C4-2B (cell line): ENCODE results near the gene SLC6A12.

Experiments used
- H3K27ac ChIP-seq: fragments of 450-650 bp; 2 replicates; pipeline ENCODE4 v1.5.1; 2017
- ZFX ChIP-seq: fragments of 450-650 bp; IDR thresholded peaks from 2 replicates; pipeline ENCODE4 v1.6.1; 2017
- TF ChIP-seq, protein P1 (sequence below): fragments of 450-650 bp; conservative IDR thresholded peaks from 2 replicates; pipeline ENCODE4 v1.5.1; 2017; ENCODE audit warnings: mild to moderate bottlenecking

Gene SLC6A12

DNA sequence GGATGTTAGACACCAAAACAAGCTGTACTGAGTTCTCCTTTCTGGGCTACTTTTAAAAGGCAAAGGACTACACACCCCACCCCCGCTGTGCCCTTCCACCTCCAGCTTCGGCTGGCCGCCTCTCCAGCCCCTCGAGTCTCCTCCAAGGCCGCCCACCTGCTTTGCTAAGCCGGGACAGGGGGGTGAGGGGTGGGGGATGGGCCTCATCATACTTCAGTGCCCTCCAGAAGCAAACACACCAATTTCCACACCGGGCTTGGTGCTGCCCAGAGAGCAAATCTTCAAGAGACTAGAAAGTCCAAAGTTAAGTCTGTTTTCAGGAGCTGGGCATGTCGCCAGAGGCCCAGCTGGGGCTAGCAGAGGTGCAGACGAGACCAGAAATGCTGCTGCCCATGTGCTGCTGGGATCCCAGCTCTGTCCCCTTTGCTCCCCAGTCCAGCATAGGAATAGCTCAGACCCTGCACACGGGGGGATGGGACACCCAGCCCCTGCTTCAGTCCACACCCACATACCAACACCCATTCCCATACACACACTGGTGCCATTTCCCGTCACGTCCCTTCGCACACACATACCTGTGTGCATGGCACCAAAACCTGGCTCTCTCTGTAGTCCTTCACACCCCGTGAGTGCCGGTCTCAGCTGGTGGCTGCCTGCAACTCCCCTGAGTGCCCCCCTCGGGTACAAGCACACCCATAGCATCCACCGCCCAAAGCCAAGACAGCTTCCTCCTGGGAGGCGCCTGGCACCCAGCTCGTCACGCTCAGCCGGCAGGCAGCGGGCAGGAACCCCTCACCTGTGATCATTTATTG is 1.0 kb downstream of the SLC6A12 start:
- H3K27ac ChIP-seq: no peak overlapping the region
- TF ChIP-seq, protein P1, sequence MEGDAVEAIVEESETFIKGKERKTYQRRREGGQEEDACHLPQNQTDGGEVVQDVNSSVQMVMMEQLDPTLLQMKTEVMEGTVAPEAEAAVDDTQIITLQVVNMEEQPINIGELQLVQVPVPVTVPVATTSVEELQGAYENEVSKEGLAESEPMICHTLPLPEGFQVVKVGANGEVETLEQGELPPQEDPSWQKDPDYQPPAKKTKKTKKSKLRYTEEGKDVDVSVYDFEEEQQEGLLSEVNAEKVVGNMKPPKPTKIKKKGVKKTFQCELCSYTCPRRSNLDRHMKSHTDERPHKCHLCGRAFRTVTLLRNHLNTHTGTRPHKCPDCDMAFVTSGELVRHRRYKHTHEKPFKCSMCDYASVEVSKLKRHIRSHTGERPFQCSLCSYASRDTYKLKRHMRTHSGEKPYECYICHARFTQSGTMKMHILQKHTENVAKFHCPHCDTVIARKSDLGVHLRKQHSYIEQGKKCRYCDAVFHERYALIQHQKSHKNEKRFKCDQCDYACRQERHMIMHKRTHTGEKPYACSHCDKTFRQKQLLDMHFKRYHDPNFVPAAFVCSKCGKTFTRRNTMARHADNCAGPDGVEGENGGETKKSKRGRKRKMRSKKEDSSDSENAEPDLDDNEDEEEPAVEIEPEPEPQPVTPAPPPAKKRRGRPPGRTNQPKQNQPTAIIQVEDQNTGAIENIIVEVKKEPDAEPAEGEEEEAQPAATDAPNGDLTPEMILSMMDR: no peak
- no peak for TF ChIP-seq ZFX

GRCh38 chr12:212415-212714 is 1.6 kb downstream of the SLC6A12 start:
- no peak overlapping the region for H3K27ac ChIP-seq
- TF ChIP-seq, protein P1: no peak
- TF ChIP-seq ZFX: no peak

DNA sequence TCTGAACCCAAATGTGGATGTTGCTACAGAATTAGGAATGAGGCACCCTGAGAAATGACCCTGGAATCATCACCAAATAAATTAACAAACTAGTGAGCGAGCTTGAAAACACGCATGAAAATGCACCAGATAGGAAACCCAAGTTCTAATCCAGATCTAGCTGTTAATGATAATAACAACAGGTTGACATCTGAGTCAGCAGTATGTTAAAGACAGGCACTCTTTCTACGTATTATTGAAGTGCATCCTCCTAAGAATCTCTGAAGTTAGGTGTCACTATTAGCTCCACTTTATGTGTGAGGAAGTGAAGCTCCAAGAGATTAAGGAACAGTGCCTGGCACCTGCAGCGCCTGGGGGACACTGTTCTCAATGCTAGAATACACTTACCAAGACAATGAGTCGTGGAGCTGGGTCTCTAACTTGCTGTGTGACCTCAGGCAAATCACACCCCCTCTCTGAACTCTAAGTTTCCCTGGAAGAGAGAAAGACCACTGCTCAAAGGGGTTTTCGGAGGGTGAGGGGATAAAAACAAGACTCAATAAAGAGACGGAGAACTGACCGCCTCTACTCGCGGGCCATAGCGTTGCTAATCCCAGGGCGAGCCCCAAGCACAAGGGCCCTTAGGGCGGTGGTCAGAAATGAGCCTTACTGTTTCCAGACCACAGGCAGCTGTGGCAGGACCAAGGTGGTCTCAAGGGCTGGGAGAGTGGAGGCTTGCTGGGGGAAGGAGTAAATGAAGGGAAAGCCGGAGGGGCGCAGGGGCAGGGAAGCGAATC is 2.1 kb downstream of the SLC6A12 start:
- TF ChIP-seq ZFX: no peak
- TF ChIP-seq, protein P1: no peak
- H3K27ac ChIP-seq: no peak overlapping the region

GRCh38 chr12:211142-211465 is 2.9 kb downstream of the SLC6A12 start:
- H3K27ac ChIP-seq: peak overlapping the region; percentile 5; the same call in 1 of the 2 replicates
- no peak for TF ChIP-seq ZFX
- TF ChIP-seq, protein P1: no peak

DNA sequence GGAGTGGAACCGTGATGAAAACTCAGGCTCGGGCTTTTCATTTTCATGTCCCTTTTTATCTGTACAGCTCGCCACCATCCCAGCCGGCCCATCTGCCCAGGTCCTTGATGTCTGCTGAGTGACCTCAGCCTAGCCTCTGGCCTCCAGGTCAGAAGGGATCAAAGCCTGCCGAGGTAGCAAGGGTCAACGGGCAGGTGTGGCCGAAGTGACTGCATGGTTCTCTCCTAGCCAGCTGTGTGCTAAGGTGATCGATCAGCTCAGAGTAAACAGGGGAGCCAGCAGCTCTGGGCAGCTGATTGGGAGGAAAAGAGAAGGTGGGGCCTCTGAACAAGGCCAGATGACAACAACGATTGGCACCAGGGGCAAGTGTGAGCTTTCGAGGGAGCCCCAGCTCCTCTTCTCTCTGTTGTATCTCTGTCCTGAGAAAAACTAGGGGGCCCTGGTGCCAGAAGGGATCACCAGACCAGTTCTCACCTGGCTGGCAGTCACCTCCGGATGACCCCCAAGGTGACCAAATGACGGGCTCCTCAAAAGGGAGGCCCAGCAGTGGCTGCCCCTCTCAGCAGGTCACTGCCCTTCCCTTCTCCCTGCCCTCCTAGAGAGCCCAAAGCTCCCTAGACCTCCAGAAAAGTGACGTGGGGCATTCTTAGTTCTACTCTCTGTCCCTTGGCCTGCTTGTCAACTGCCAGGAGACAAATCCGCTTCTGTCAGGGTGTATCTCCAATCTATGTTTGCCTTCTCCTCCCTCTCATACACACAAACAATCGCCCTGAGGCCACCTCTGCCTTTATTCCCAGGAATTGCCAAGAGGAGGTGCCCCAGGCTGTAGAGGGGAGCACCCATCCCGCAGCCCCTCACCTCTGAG is 3.4 kb downstream of the SLC6A12 start:
- H3K27ac ChIP-seq: peak overlapping the region; percentile 5; the same call in 1 of the 2 replicates
- TF ChIP-seq, protein P1: no peak
- TF ChIP-seq ZFX: no peak

GRCh38 chr12:209851-210250 is 4.1 kb downstream of the SLC6A12 start:
- TF ChIP-seq, protein P1: no peak
- no peak for TF ChIP-seq ZFX

More at GRCh38 chr12:209851-210250, 4.1 kb downstream of the SLC6A12 start:
- no peak overlapping the region; the same call in 1 of the 2 replicates for H3K27ac ChIP-seq
